A549 (cell line): ENCODE results near the gene ACSL4.

ENCODE experiments used
- MAFK ChIP-seq: fragments of 450-650 bp; IDR thresholded peaks from 2 replicates; pipeline ENCODE4 v1.6.1; 2014; ENCODE audit not compliant: partially characterized antibody
- PHF8 ChIP-seq: fragments of 200-600 bp; sonication (generic); IDR thresholded peaks from 2 replicates; pipeline ENCODE4 v1.6.1; 2016; ENCODE audit warnings: low read depth, mild to moderate bottlenecking, antibody characterized with exemption, moderate library complexity, borderline replicate concordance
- TF ChIP-seq, protein P1 (sequence below): fragments of >200 bp; sonication (Bioruptor Twin); formaldehyde crosslinking; IDR thresholded peaks from 3 replicates; pipeline ENCODE4 v1.5.1; 2016

- TF ChIP-seq, protein P1, sequence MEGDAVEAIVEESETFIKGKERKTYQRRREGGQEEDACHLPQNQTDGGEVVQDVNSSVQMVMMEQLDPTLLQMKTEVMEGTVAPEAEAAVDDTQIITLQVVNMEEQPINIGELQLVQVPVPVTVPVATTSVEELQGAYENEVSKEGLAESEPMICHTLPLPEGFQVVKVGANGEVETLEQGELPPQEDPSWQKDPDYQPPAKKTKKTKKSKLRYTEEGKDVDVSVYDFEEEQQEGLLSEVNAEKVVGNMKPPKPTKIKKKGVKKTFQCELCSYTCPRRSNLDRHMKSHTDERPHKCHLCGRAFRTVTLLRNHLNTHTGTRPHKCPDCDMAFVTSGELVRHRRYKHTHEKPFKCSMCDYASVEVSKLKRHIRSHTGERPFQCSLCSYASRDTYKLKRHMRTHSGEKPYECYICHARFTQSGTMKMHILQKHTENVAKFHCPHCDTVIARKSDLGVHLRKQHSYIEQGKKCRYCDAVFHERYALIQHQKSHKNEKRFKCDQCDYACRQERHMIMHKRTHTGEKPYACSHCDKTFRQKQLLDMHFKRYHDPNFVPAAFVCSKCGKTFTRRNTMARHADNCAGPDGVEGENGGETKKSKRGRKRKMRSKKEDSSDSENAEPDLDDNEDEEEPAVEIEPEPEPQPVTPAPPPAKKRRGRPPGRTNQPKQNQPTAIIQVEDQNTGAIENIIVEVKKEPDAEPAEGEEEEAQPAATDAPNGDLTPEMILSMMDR: no peak
- no peak for TF ChIP-seq MAFK
- no peak for TF ChIP-seq PHF8
Measured at GRCh38 chrX:109622270-109622669, 110.8 kb downstream of the ACSL4 start.
